Measurements from ENCODE around the gene SLC35F5. TPM values are rescaled to one million over a fixed set of nuclear protein-coding genes. Genes with fewer than 3 reads are reported as not detected.
A peak's percentile ranks its signal among the peaks of the same experiment; 100 is the strongest.

Gene SLC35F5
- total RNA-seq, 4 donors from 2014 or later, result 152 to 320 (median 177) TPM

DNA sequence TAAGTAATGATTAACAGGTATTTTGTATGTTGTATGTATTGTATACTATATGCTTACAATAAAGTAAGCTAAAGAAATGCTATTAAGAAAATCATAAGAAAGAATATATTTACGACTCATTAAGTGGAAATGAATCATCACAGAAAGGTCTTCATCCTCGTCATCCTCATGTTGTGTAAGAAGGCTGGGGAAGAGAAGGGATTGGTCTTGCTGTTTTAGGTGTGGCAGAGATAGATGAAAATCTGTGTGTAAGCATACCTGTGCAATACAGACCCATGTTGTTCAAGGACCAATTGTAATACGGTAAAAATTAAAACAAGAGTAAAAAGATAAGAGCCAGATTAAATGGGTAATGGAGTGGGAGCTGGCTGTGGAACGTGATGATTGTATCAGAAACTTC lies 16.6 kb downstream of the SLC35F5 start:
- no peaks in the 10 kb centered on the region for H3K9me3 ChIP-seq
- DNase-seq, result no peak
- H3K4me1 ChIP-seq, result no peaks in the 10 kb centered on the region
- H3K36me3 ChIP-seq, result peaks cover 33 to 52% of the 10 kb centered on the region in 2 donors
- H3K27me3 ChIP-seq, result no peaks in the 10 kb centered on the region
- TF ChIP-seq POLR2A (IDR thresholded peaks at IDR 0.05), result no peak
- TF ChIP-seq CTCF (IDR thresholded peaks at IDR 0.05), result no peak
- H3K4me3 ChIP-seq (replicated peaks in 1 of 3), result no peak overlapping the region
- intact Hi-C loops (cut with DNase I), result no loop called here
- 90 to 97% methylated on average over 4 of the region's 4 CpGs for WGBS, 2 donors
- H3K27ac ChIP-seq, result no peak overlapping the region

- TF ChIP-seq POLR2A (IDR thresholded peaks at IDR 0.05) (no peak), CTCF (IDR thresholded peaks at IDR 0.05) (no peak)
- intact Hi-C loops (cut with DNase I), result no loop called here
- 89 to 90% methylated on average over 1 of the region's 1 CpG for WGBS, 2 donors
- no peak for DNase-seq
- Histone ChIP-seq H3K36me3 (peaks cover 7 to 9% of the 10 kb centered on the region in 2 donors), H3K27me3 (no peaks in the 10 kb centered on the region), H3K27ac (no peak overlapping the region), H3K4me1 (no peaks in the 10 kb centered on the region), H3K9me3 (no peaks in the 10 kb centered on the region), H3K4me3 (replicated peaks in 1 of 3) (no peak overlapping the region)
Measured at GRCh38 chr2:113734185-113734584, 22.3 kb downstream of the SLC35F5 start.

- no peak for DNase-seq
- Histone ChIP-seq H3K27me3 (no peaks in the 10 kb centered on the region), H3K27ac (no peak overlapping the region), H3K4me1 (no peaks in the 10 kb centered on the region), H3K9me3 (no peaks in the 10 kb centered on the region), H3K36me3 (peaks cover 6 to 14% of the 10 kb centered on the region in 2 donors), H3K4me3 (replicated peaks in 1 of 3) (no peak overlapping the region)
- intact Hi-C loops (cut with DNase I), result no loop called here
- 81 to 85% methylated on average over 3 of the region's 3 CpGs for WGBS, 2 donors
- no peak for TF ChIP-seq CTCF (IDR thresholded peaks at IDR 0.05)
- no peak for TF ChIP-seq POLR2A (IDR thresholded peaks at IDR 0.05)
Measured at GRCh38 chr2:113724010-113724409, 32.4 kb downstream of the SLC35F5 start.

GRCh38 chr2:113723411-113723810 lies 33.0 kb downstream of the SLC35F5 start:
- 83 to 86% methylated on average over 1 of the region's 1 CpG for WGBS, 2 donors
- Histone ChIP-seq H3K4me3 (replicated peaks in 1 of 3) (no peak overlapping the region), H3K27ac (no peak overlapping the region), H3K27me3 (no peaks in the 10 kb centered on the region), H3K9me3 (no peaks in the 10 kb centered on the region), H3K36me3 (peaks cover 6 to 10% of the 10 kb centered on the region in 2 donors), H3K4me1 (no peaks in the 10 kb centered on the region)
- TF ChIP-seq POLR2A (IDR thresholded peaks at IDR 0.05) (no peak), CTCF (IDR thresholded peaks at IDR 0.05) (no peak)
- no peak for DNase-seq
- intact Hi-C loops (cut with DNase I), result no loop called here

DNA sequence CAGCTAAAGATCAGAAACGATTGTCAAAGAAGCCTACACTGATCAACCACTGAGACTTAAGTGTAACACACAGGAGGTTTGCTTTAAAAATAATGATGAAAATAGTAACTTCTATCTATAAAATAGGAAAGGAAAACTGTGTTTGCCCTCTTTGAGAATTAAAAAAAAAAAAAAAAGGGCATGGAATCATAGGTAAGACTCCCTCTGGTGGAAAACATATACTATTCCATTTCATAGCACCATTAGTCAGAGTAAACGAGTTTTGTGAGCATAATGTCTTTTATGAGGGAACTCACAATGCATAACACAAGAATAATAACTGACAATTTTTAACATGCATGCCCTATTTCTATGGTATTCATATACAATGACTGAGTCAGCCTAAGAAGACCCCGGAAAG lies 36.3 kb downstream of the SLC35F5 start:
- Histone ChIP-seq H3K27ac (no peak overlapping the region), H3K4me3 (replicated peaks in 1 of 3) (no peak overlapping the region), H3K4me1 (no peaks in the 10 kb centered on the region), H3K27me3 (no peaks in the 10 kb centered on the region), H3K9me3 (no peaks in the 10 kb centered on the region), H3K36me3 (peaks cover 9 to 16% of the 10 kb centered on the region in 2 donors)
- intact Hi-C loops (cut with DNase I), result no loop called here
- 68% methylated on average over 3 of the region's 3 CpGs for WGBS, 2 donors
- no peak for DNase-seq
- TF ChIP-seq POLR2A (IDR thresholded peaks at IDR 0.05) (no peak), CTCF (IDR thresholded peaks at IDR 0.05) (peak in 3 of 6 experiments; percentile 39 to 51 (median 44))

All from thyroid gland (tissue), 4 donors.